ENCODE measurements around the gene ANGEL2. TPM values are rescaled to one million over a fixed set of nuclear protein-coding genes. Genes with fewer than 3 reads are reported as not detected.

The ANGEL2 gene
- total and polyA plus RNA-seq, 2 of the 13 experiments (the other 11 are each of a cell fraction or from before 2014, with no cell fraction given), result 12.3 to 25.4 TPM

DNA sequence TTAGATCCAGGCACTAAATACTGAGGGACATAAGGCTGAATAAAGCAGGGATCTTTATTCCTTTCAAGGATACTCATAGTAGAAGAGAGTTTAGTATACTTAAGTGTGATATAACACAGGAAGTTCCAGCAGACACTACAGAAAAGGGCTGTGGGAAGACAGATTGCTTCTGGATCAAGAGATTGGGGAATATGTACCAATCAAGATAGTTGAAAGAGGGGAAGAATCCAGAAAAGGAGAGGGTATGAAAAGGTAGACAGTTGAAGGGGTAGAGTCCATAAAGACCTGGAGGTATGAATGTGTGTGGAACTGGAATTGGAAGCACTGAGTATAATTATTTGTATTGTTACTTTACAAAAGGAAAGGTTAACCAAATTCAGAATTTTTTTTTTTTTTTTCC is 37.8 kb upstream of the ANGEL2 start:
- in situ Hi-C loops (cut with HindIII; ENCODE audit: extremely low pct_ligation_motif_present, low pct_unique_long_range_greater_than_20kb) (no loop called here), intact Hi-C loops (cut with micrococcal nuclease; ENCODE audit: unreplicated experiment) (loop anchor here (5.0 to 10.0 kb wide), 2 partner anchors 36 to 129 kb away; partner anchors contain the start of gene ANGEL2)
- no peak for TF ChIP-seq SMARCC2 (IDR thresholded peaks at IDR 0.05)
- no peak for TF ChIP-seq MBNL3 (CRISPR knock-in tag; conservative IDR thresholded peaks at IDR 0.05)
- no peak for TF ChIP-seq ZNF431 (CRISPR knock-in tag; IDR thresholded peaks at IDR 0.05; ENCODE audit: borderline replicate concordance, low read depth)
- no peak for TF ChIP-seq ZMAT3 (CRISPR knock-in tag; conservative IDR thresholded peaks at IDR 0.05)
- no peak overlapping the region for H3K9ac ChIP-seq (ENCODE audit: insufficient read depth, low read depth, low read length)
- ChIA-PET CTCF (ENCODE audit: low intra/inter-chr PET ratio, low total read pairs) (no interaction called here), POLR2A (no interaction called here)
- no peak overlapping the region for H2AFZ ChIP-seq (ENCODE audit: low read length)
- peaks cover 69% of the 10 kb centered on the region for H3K4me1 ChIP-seq (ENCODE audit: insufficient read depth, low read length)
- DNase-seq (ENCODE audit: low spot score) (no peak), FAIRE-seq (no peak), ATAC-seq (no peak)
- H3K9me3 ChIP-seq (ENCODE audit: low read length), result no peaks in the 10 kb centered on the region
- peaks cover 71% of the 10 kb centered on the region for H3K79me2 ChIP-seq (ENCODE audit: insufficient read depth, low read length)
- peak overlapping the region; percentile 6 for H3K27ac ChIP-seq (ENCODE audit: extremely low read length, insufficient read depth, low read length)
- H3K4me2 ChIP-seq (ENCODE audit: low read depth, low read length), result peak overlapping the region; percentile 75
- no TSS peak for BruUV-seq (replicated peaks)
- no peaks in the 10 kb centered on the region for H3K27me3 ChIP-seq (ENCODE audit: control insufficient read depth in 1 of 2, insufficient read depth in 2 of 2, low read length in 2 of 2)
- H4K20me1 ChIP-seq (ENCODE audit: insufficient read depth, low read length), result no peaks in the 10 kb centered on the region
- H3K4me3 ChIP-seq (replicated peaks in 1 of 3; ENCODE audit: insufficient read depth in 1 of 3, low read depth in 2 of 3, low read length in 3 of 3), result no peak overlapping the region
- H3K36me3 ChIP-seq (replicated peaks in 1 of 2; ENCODE audit: control insufficient read depth in 1 of 2, insufficient read depth in 2 of 2, low read length in 2 of 2), result no peaks in the 10 kb centered on the region

DNA sequence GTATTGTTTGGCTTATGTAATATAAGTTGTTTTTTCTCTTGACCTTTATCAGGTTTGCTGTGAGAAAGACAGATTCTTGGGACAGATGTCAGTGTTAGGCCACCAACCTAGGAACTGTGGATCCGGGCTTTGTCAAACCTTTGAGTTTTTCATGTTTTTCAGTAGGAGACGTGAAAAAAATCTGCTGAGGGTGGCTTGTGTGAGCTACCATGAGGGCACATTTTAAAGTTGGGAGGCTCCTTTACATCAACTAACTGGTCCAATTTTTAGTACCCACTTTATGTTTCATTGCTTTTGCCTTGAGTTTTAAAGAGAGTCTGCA is 36.2 kb upstream of the ANGEL2 start:
- Histone ChIP-seq H3K4me2 (ENCODE audit: low read depth, low read length) (peak overlapping the region; percentile 75), H3K27ac (ENCODE audit: extremely low read length, insufficient read depth, low read length) (peak overlapping the region; percentile 78), H4K20me1 (ENCODE audit: insufficient read depth, low read length) (no peaks in the 10 kb centered on the region), H3K36me3 (replicated peaks in 1 of 2; ENCODE audit: control insufficient read depth in 1 of 2, insufficient read depth in 2 of 2, low read length in 2 of 2) (no peaks in the 10 kb centered on the region), H3K79me2 (ENCODE audit: insufficient read depth, low read length) (peaks cover 55% of the 10 kb centered on the region), H3K9ac (ENCODE audit: insufficient read depth, low read depth, low read length) (peak overlapping the region; percentile 72), H3K27me3 (ENCODE audit: control insufficient read depth in 1 of 2, insufficient read depth in 2 of 2, low read length in 2 of 2) (no peaks in the 10 kb centered on the region), H3K4me1 (ENCODE audit: insufficient read depth, low read length) (peaks cover 53% of the 10 kb centered on the region), H2AFZ (ENCODE audit: low read length) (no peak overlapping the region), H3K4me3 (replicated peaks in 1 of 3; ENCODE audit: insufficient read depth in 1 of 3, low read depth in 2 of 3, low read length in 3 of 3) (peak overlapping the region; percentile 79 to 92 (median 80)), H3K9me3 (ENCODE audit: low read length) (no peaks in the 10 kb centered on the region)
- TF ChIP-seq NFE2L1 (CRISPR knock-in tag; IDR thresholded peaks at IDR 0.05; ENCODE audit: borderline replicate concordance), result no peak
- TF ChIP-seq MTF2 (CRISPR knock-in tag; IDR thresholded peaks at IDR 0.05; ENCODE audit: borderline replicate concordance), result no peak
- TF ChIP-seq ZSCAN31 (CRISPR knock-in tag; IDR thresholded peaks at IDR 0.05; ENCODE audit: low read depth), result no peak
- TF ChIP-seq, protein P1, sequence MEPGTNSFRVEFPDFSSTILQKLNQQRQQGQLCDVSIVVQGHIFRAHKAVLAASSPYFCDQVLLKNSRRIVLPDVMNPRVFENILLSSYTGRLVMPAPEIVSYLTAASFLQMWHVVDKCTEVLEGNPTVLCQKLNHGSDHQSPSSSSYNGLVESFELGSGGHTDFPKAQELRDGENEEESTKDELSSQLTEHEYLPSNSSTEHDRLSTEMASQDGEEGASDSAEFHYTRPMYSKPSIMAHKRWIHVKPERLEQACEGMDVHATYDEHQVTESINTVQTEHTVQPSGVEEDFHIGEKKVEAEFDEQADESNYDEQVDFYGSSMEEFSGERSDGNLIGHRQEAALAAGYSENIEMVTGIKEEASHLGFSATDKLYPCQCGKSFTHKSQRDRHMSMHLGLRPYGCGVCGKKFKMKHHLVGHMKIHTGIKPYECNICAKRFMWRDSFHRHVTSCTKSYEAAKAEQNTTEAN (CRISPR knock-in tag; conservative IDR thresholded peaks at IDR 0.05), result 0 out of 2 replicates have a peak, but pooled peaks have one; percentile 26
- no peak for TF ChIP-seq MIER3 (CRISPR knock-in tag; IDR thresholded peaks at IDR 0.05; ENCODE audit: borderline replicate concordance)
- TF ChIP-seq, protein P2, sequence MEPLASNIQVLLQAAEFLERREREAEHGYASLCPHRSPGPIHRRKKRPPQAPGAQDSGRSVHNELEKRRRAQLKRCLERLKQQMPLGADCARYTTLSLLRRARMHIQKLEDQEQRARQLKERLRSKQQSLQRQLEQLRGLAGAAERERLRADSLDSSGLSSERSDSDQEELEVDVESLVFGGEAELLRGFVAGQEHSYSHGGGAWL (CRISPR knock-in tag; IDR thresholded peaks at IDR 0.05), result no peak
- FAIRE-seq, result no peak
- ChIA-PET POLR2A (interaction anchor here (1.0 to 1.4 kb wide), 2 partner anchors 15 to 443 kb away, joined by 3 to 6 read pairs; partner anchors contain the start of gene ATF3), CTCF (ENCODE audit: low intra/inter-chr PET ratio, low total read pairs) (no interaction called here)
- no peak; the same call in 2 of the 3 replicates for ATAC-seq
- 0% methylated on average over 2 of the region's 2 CpGs for WGBS (ENCODE audit: low lambda C conversion rate)
- TSS peak; percentile 76 for BruUV-seq (replicated peaks)
- intact Hi-C loops (cut with micrococcal nuclease; ENCODE audit: unreplicated experiment), result loop anchor here (5.0 to 10.0 kb wide), 2 partner anchors 35 to 127 kb away; partner anchors contain the start of gene ANGEL2
- in situ Hi-C loops (cut with HindIII; ENCODE audit: extremely low pct_ligation_motif_present, low pct_unique_long_range_greater_than_20kb), result no loop called here
- no peak for DNase-seq (ENCODE audit: low spot score)

All from HepG2 (cell line).